Stimulated activated CD4-positive, alpha-beta T cell treated with anti-CD3 and anti-CD28 coated beads, Interleukin-15, amount 100 ng/mL, for 48 hours (primary cell): ENCODE data around the gene RFX3.

Experiments
- DNase-seq, 2 donors: peaks; one replicate each; pipeline ENCODE4 v3.0.0-alpha.2; 2020; ENCODE audit warnings: low read depth in 2 of 2

The RFX3 gene

GRCh38 chr9:3282365-3282764, 243.4 kb downstream of the RFX3 start:
- no peak for DNase-seq

- no peak for DNase-seq
Measured at GRCh38 chr9:3281399-3281798, 244.4 kb downstream of the RFX3 start.

GRCh38 chr9:3277200-3277599, 248.6 kb downstream of the RFX3 start:
- DNase-seq: no peak

DNA sequence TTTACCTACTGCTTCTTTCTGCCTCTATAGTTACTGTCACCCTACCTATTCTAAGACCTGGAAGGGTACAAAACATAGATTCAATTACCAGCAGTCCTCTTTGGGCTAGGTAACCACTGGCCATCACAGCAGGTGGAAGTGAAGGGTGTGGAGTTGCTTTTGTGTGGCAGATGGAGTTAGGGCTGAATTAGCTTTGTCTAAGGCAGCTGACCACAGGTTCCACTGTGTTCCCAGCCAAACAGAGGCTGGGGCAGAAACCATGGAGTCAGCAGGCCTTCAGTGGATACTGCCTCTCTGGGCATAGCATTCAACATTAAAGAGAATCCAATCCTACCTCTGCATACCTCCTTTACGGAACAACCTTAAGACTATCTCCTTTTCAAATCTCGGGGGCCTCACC, 254.2 kb downstream of the RFX3 start:
- no peak for DNase-seq

- DNase-seq: no peak
Measured at GRCh38 chr9:3271157-3271556, 254.6 kb downstream of the RFX3 start.

DNA sequence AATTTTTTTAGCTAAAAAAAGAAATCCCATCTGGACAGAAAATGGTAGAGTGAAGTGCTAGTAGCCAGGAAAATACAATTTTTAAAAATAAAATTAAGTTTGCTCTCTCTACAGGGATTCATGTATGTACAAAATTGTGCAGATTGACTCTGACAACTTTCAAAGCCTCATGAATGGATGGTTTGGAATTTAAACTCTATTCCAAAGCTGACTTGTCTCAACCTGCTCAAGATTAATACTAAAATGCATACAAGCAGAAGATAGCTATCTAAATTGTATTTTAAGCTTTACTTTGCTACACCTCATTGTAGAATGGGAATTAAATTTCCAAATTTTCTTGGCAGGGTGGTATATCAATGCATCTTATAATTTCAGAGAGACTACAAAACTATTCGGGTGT, 257.6 kb downstream of the RFX3 start:
- no peak for DNase-seq

DNA sequence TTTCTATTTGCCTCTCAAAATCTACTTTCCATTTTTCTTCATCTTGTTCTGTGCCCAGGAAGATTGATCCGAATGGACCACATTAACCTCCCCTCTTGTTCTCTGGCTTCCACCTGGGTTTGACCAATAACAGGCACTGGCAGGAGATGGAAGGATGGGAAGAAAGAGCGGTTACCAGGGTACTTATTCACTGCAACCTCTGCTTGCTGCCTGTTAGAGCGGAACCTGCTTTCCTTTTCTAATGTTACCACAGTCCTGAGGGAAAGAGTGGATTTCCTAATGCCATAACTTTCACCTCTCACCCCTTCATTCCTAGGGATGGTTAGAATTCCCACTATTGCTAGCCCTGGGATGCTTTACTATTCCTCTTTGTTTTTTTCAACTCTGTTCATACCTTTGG, 262.1 kb downstream of the RFX3 start:
- DNase-seq: no peak

- no peak for DNase-seq
Measured at GRCh38 chr9:3262826-3263529, 262.8 kb downstream of the RFX3 start.

GRCh38 chr9:3261484-3261883, 264.3 kb downstream of the RFX3 start:
- DNase-seq: no peak

DNA sequence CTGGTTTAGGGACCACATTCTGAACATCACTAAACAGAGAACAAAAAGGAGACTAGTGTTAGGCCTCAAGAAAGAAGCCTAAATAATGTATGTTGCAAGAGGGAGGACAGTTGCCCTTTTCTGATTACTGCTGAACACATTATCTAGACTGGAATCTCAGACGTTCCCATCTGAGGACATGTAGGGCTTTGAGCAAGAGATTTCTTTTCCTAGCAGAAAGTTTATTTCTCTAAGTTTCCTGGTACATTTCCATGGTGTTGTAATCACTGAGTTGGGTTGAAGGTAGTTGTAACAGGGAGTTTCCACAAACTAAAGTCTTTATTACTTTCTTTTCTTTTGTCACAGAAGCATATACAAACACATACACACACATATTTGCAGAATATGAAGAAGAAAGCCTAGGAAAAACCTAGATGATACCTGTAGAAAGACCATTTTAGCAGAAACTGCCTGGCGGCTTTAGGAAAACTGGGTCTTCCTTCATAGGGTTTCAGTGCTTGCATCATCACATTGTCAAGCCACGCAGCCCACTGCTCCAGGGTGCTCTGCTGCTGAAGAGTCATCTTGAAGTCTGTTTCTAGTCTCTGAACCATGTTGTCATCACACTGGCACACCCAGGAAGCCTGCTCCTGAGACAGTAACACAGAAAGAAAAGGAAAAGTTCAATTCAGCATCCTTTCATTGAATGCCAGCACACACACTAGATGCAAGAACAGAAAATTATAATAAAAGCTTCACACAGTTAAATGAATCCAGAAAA, 269.1 kb downstream of the RFX3 start:
- DNase-seq: no peak

- DNase-seq: no peak
Measured at GRCh38 chr9:3251309-3251708, 274.5 kb downstream of the RFX3 start.

DNA sequence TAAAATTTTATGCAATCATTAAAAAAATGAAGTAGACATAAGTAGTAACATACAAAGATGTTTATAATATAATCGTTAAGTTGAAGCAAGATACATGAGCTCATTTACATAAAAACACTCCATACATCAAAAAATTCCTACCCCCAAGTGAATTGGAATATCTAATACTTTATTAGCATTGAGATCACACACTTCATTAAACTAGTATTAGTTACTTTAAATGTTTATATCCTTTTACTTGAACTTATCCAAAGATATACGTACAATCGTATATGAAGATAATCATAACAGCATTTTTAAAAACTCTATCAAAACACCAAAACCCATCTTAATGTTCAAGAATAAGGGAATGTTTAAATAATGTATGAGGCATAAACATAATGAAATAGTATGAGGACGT, 275.1 kb downstream of the RFX3 start:
- no peak for DNase-seq

- DNase-seq: no peak
Measured at GRCh38 chr9:3247211-3247610, 278.6 kb downstream of the RFX3 start.

DNA sequence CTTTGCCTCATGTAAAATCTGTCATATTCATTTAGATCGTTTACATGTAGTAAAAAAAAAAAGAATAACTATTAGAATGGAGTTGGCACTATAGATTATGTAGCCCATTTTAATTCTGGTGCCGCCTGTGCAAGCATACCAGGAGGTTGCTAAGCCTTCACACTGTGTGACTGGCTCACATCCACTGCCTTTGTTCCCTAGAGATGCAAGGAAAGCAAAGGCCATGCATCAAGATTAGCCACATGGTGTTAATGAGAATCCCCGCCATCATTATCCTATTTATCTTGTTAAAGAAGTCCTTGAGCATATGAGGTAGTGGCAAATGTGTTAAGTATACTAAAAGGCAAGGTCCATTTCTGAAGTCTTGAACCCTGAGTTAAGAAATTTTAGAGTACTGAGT, 279.6 kb downstream of the RFX3 start:
- no peak for DNase-seq

DNA sequence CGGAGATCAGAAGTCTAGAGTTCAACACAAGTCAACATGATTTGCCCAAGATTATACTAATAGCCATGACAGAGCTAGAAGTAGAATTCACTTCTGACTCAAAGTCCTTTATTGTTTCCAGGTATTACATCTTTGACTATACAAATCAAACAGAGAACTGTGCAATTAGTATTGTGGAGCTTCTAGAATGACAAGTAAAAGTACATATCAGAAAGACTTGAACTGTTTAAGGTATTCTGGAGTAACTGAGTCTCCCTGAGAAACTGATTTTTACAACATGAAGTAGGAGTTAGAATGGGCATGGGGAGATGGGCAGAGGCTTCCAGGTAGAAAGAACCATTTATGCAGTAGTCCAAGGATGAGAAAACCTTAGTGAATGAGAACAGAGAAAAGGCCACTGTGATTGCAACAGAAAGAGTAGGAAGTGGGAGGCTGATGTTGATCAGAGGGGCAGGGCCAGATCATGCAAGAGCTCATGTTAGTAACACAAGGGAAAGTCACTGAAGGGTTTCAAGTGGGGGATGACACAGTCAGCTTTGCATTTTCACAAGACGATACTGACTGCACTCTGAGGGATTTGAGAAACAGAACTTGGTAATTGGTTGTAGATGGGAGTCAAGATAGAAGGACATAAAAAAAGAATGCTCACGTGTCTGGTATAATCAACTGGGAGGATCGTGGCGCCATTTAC, 280.7 kb downstream of the RFX3 start:
- DNase-seq: no peak

DNA sequence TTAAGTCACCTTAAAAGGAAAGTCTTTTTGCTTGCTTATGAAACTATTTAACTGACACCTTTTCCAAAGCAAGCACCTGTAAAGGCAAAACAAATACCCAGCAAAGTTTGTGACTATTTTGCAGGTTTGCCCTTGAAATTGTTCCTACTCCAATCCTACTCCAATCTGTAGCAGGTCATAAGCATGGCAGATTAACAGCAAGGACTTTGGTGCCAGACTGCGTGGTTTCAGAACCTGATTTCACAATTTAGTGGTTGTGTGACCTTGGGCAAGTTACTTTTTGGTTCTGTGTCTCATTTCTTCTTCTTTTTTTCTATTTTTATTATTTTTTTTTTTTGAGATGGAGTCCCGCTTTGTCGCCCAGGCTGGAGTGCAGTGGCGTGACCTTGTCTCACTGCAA, 282.1 kb downstream of the RFX3 start:
- no peak for DNase-seq

GRCh38 chr9:3241290-3241689, 284.5 kb downstream of the RFX3 start:
- no peak for DNase-seq

DNA sequence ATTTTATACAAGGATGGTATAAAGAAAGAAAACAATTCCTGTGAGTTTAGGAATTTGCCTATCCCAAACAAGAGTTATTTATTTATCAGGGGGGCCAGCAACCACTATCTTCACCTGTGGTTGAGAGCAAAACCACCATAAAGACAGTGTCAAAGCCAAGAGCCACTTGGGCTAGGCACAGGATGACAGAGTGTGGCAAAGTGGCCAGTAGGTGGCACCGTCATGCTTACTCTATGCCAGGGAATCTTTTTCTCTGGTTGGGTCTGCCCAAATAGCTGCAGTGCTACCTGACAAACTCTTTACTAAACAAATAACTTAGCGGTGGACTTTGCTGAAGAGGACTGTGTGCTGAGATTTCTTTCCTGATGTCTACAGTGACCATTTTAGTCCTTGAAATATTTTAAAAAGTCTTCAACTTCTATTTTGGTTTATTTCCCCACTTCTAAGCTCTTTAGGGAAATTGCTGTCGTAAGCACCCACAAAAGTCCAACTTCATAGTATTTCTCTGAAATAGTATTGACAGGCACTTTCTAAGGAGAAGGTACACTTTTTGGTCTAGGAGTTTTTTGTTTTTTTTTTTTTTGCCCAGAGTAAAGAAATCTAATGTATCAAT, 285.0 kb downstream of the RFX3 start:
- peak; percentile 17 to 59 for DNase-seq

DNA sequence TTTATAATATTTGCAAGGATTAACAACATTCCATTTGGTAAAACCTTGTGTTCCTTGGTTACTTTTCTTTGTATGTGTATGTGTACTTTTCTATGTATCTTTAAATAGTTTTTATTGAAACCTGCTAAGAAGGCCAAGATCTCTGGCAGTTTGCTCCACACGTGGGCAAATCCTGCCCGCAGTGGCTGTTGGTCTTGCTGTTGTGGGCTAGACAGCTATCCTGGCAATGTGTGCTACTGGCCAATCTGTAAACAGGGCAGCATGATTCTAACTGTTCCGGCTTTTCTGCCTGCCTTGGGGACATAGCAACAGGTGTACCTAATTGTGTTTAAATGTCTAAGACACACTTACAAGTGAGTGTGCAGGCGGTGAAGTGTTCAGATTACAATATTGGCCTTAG, 286.6 kb downstream of the RFX3 start:
- no peak for DNase-seq

DNA sequence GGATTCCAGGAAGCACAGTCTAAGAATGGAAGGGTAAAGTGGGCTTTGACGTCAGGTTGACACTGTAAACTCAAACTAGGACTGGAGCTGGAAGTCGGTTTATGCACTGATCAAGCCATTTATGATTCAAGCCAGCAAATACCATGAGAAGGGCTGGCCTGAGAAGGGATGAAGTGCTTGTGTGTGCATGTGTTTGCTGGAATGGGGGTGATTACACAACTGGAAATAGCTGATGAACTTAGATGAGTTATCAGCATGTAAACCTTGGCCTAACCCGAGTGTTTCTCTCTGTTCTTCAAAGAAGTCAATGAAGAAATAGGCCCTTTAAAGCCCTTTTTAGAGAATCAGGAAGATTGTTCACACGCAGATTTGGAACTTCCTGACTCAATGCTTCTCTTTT, 287.6 kb downstream of the RFX3 start:
- no peak for DNase-seq

DNA sequence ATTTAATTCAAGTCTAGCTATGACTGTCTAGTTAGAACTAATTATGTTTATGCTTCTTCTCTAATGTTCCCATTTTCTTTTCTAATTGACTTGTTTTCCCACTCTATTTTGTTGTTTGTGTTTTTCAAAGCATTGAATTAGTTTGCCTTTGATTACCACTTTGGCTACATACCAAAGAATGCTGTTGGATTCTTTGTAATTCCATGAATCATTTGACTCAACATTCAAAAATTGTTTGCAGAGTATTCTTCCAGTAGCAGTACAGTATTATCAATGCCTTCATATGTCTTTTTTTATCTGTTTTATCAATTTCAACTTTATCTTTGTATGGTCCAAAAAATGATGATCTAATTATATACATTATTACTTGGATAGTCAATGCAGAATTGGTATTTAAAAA, 288.7 kb downstream of the RFX3 start:
- DNase-seq: no peak

- no peak for DNase-seq
Measured at GRCh38 chr9:3235497-3235896, 290.3 kb downstream of the RFX3 start.

DNA sequence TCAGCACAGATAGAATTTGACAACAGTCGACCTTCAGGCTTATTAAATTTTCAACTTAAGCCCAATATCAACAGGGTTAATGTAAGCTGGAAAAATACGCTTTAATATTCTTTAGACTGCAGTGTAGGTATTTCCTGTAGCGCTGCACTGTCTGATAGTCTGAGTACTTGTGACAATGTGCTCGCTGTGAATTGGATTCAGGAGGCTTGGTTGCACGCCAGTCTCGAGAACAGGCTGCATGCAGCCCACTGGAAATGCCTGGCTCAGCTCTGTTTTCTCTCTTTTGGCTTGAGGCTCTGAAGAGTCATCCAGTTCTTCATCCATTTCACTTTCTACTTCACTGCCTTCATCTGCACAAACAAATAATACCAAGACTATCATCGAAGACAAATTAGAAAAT, 300.9 kb downstream of the RFX3 start:
- no peak for DNase-seq
